GM21576 (cell line): ENCODE data around the gene C1orf167.

ENCODE experiments used
- ATAC-seq: cut with Tn5 transposase; IDR thresholded peaks from one replicate; pipeline ENCODE4 v1.9.1; 2021; ENCODE audit warnings: mild to moderate bottlenecking, moderate library complexity; ENCODE audit not compliant: unreplicated experiment

Gene C1orf167

GRCh38 chr1:11759791-11760190 is 2.2 kb upstream of the C1orf167 start:
- ATAC-seq, result no peak

GRCh38 chr1:11761285-11761684 is 708 bp upstream of the C1orf167 start:
- ATAC-seq, result no peak

- ATAC-seq, result no peak
Measured at GRCh38 chr1:11764115-11764514, 2.1 kb downstream of the C1orf167 start.

GRCh38 chr1:11764519-11764918 is 2.5 kb downstream of the C1orf167 start:
- ATAC-seq, result no peak

- no peak for ATAC-seq
Measured at GRCh38 chr1:11765661-11766428, 3.9 kb downstream of the C1orf167 start.

- no peak for ATAC-seq
Measured at GRCh38 chr1:11766429-11766776, 4.4 kb downstream of the C1orf167 start.

- ATAC-seq, result no peak
Measured at GRCh38 chr1:11767922-11768704, 6.1 kb downstream of the C1orf167 start.

GRCh38 chr1:11768821-11769220 is 6.8 kb downstream of the C1orf167 start:
- no peak for ATAC-seq

- no peak for ATAC-seq
Measured at GRCh38 chr1:11769274-11769673, 7.3 kb downstream of the C1orf167 start.

- ATAC-seq, result no peak
Measured at GRCh38 chr1:11770011-11770410, 8.0 kb downstream of the C1orf167 start.

GRCh38 chr1:11771481-11772043 is 9.6 kb downstream of the C1orf167 start:
- ATAC-seq, result no peak

- ATAC-seq, result no peak
Measured at GRCh38 chr1:11772458-11772857, 10.5 kb downstream of the C1orf167 start.

GRCh38 chr1:11774753-11775152 is 12.8 kb downstream of the C1orf167 start:
- no peak for ATAC-seq

- ATAC-seq, result no peak
Measured at GRCh38 chr1:11777658-11778322, 15.8 kb downstream of the C1orf167 start.

- no peak for ATAC-seq
Measured at GRCh38 chr1:11778336-11778735, 16.3 kb downstream of the C1orf167 start.

GRCh38 chr1:11778844-11779623 is 17.0 kb downstream of the C1orf167 start:
- ATAC-seq, result no peak

- no peak for ATAC-seq
Measured at GRCh38 chr1:11779715-11780379, 17.9 kb downstream of the C1orf167 start.

GRCh38 chr1:11780380-11781147 is 18.6 kb downstream of the C1orf167 start:
- ATAC-seq, result no peak

- no peak for ATAC-seq
Measured at GRCh38 chr1:11781297-11781696, 19.3 kb downstream of the C1orf167 start.
